Measurements from ENCODE around the gene EIF4E2.

- no peak for TF ChIP-seq CTCF (IDR thresholded peaks at IDR 0.05)
- no peak for TF ChIP-seq POLR2A (IDR thresholded peaks at IDR 0.05)
Observed at GRCh38 chr2:232530626-232531260, 19.7 kb upstream of the EIF4E2 start.
